Measurements from ENCODE around the gene TULP4.
"Not testable (repeated sequence)": the region's sequence is repeated elsewhere in the genome, so short reads cannot be mapped to it uniquely, and the experiment has no call there.

- TF ChIP-seq EZH2 (IDR thresholded peaks at IDR 0.05; ENCODE audit: borderline replicate concordance, low read length); CTCF (conservative IDR thresholded peaks at IDR 0.05 in 1 of 2, IDR thresholded peaks at IDR 0.05 in 1 of 2; ENCODE audit: extremely low read depth in 1 of 2, insufficient read depth in 1 of 2, low read depth in 1 of 2, low read length in 2 of 2): not testable (repeated sequence)
Observed at GRCh38 chr6:158520975-158521374, 208.7 kb downstream of the TULP4 start.
